GM19468 (cell line): ENCODE results near the gene CD93.

Source experiments
- ATAC-seq: cut with Tn5 transposase; IDR thresholded peaks from one replicate; pipeline ENCODE4 v1.9.1; 2021; ENCODE audit warnings: mild to moderate bottlenecking, moderate library complexity, moderate number of reproducible peaks; ENCODE audit not compliant: unreplicated experiment; ENCODE audit errors: extremely low read depth

CD93 gene

DNA sequence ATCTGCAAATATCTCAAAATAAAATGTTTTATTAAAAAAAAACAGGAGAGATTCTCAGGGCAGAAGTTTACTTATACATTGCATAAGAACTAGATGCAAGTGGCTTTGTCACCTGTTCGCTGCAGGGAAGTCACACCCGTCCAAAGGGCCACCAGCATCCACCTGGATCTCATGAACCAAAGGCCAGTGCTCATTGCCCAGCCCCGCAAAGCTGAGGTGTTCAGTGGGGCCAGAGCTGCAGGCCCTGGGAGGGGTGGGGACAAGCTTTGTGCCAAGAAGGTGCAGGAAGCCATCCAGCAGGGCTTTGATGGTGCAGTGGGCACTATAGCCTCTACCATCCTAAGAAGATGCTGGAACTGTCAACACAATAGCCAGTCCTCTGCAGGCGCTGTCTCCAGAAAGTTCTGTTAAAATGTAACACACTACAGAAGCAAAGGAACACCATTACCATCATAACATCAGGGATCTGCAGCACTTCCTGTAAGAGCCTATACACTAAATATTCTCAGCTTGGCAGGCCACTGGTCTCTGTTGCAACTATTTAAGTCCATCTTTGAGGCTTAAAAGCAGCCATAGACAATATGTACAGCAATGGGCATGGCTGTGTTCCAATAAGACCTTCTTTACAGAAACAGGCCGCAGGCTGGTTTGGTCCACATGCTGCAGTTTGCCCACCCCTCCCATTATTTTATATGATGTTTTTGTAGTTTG is 15.7 kb upstream of the CD93 start:
- ATAC-seq = no peak

- no peak for ATAC-seq
These were observed 14.6 kb upstream of the CD93 start for GRCh38 chr20:23100720-23101107.

DNA sequence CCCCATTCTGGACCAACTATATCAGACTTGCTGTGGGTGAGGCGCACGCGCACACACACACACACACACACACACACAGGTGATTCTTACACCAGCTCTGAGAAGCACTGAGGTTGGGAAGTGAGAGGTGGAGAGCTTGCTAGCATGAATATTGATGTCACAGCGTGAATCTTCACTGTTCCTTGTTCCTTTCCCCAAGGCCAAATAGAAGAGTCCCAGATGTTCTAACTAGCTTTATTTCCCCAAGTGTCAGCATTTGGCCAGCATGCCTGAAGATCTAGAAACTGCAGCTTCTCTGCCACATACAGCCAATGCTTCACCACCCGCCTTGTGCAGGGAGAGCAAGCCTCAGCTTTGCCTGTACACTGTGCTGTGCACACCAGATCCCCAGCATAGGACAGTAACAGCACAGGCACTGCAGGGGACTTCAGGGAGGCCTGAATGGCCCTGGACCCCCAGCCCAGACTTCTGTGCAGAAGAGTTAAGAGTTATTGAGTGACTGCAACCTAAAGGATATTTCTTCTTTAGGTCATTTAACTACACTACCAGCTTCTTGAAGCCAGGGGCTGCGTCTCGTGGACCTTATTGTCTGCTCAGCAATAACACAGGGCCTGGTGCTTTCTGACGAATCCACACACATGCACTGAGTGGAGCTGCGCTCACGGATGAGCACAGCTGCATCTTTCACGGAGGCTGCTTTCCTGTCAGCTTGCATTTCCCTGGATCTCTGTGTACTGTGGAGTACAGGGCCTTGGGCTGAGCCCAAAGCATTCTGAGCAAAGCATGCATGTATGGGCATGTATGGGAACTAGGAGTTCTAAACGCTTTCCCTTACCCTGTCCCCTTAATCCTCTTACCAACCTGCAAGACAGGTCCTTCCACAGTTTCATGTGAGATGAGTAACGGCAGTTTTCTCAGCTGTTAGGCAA is 13.9 kb upstream of the CD93 start:
- no peak for ATAC-seq

- no peak for ATAC-seq
These were observed 11.8 kb upstream of the CD93 start for GRCh38 chr20:23097636-23098580.

DNA sequence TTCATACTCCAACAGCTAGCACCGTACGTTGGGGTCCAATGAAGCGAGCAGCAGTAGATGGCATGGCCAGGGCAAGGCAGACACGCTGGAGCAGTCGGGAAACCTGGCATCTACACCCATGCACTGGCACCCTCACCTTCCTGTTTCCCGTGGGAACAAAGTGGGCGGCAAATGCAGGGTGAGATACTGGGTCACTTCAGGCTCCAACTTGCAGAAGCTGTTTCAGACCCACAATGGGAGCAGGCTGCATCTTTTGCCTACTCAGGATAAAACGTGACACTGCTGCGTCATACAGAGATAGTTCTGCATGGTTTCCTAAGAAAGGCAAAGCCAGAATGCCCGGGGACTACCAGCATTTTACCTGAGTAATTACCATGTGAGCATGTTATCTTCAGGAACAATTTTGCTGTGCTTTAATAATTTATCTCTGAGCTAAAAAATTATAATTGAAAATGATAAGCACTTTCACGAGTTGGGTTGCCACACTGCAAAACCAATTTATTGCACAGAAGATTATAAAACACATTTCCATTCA is 10.9 kb upstream of the CD93 start:
- no peak for ATAC-seq

DNA sequence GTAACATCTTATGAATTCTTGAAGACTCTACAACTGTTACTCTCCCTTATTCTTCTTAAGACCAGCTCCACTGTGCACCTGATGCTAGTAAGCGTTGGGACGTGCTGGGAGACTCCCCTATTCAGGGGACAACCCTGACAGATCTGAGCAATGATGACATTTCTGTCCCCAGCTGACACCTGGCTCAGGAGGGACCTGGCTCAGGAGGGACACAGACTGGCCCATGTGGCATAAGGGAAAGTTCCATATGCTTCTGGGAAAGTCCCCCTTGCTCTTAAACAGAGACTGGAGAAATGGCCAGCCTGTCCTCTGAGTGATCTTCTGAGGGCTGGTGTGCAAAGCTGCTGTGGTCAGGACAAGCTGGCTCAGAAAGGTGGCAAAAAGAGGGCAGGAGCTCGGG is 10.0 kb upstream of the CD93 start:
- ATAC-seq = no peak

- ATAC-seq = no peak
These were observed 9.4 kb upstream of the CD93 start for GRCh38 chr20:23095499-23095898.

DNA sequence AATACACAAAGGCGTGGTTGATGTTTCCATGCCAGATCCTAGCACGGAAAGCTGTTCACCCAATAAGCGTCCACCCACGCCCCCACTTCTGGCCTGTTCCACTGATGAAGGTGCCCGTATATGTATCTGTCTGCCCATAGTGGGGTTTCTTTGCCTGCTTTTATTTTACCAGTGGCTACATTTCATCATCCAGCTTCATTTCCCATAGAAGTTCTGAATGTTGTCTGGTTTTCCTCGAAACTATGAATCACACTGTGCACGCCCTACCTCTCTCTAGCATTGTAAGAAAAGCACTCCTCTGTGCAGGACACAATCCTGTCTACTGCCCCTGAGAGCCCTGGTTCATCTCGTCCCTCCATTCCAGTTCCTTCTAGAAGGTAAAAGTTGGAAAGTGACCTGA is 8.8 kb upstream of the CD93 start:
- ATAC-seq = no peak

DNA sequence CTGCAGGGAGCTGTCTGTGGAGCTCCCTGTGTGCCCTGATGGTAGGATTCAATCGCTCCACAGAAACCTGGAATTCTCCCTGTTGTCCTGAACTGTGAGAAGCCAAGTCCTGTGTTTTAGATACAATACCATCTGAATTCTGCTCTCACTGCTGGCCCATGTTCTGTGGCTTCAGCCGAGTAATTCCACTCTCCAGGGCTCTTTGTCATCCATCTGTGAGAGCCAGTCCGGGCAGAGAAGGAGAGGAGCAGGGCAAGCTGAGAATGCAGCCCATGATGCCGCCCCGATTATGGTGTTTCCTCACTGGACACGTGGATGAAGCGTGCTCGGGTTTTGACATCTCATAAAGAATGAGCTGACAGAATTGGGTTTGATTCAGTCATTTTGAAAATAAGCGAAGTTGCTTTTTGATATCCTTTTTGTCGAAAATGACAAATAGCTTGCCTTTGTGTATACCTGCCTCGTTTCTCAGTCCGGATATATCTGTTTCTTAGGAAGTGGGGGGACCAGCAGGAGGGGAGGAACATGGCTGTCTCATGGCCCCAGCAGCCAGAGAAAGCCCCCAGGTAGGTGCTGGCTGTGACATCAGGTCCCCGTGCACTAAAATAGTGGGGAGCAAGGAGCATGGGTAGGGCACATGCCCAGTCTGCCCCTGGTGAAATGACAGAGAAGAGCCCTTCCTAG is 8.2 kb upstream of the CD93 start:
- ATAC-seq = no peak

DNA sequence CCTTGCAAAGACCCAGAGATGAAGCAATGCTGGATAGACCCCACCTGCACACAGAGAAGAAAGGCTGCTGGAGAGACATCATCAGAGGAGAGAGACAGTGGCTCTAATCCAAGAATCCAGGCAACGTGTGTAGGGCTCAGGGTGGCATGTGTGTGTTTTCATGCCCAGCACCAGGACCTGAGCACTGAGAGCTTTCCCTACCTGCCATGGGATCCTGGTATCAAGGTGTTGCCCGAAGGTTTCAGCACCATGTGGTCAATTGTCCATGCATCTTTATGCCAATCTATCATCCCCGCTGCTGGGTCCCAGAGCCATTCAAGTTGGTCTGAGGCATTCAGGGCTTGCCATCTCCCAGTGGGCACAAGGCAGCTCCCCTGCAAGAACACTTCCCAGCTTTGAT is 7.5 kb upstream of the CD93 start:
- no peak for ATAC-seq

DNA sequence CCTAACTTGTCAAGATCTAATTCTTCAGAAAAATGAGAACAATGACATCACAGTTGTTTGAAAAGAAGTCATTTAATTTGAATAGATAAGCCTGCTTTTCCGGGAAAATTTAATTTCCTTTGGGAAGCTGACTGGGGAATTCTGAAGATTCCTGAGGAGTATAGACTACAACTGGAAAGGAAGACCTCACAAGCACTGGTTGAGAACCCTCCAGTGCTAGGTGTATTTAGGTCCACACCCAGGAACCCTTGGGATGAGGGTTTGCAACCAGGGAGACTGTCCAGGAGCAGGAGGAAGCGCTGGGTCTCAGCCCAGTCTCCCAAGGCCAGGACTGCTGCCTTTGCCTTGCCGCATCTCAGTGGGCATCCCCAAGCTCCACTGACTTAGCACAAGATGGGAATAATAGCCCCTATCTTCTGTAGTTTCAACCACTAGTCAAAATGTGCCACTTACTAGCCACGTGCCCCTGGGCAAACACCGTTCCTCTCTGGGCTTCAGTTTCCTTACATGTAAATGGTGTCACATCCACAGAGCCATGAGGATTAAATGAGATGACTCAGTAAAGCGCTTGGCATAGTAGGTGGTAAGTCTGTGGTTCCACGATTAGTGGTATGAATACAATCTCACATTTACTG is 6.9 kb upstream of the CD93 start:
- ATAC-seq = no peak

- no peak for ATAC-seq
These were observed 6.2 kb upstream of the CD93 start for GRCh38 chr20:23092384-23092756.

DNA sequence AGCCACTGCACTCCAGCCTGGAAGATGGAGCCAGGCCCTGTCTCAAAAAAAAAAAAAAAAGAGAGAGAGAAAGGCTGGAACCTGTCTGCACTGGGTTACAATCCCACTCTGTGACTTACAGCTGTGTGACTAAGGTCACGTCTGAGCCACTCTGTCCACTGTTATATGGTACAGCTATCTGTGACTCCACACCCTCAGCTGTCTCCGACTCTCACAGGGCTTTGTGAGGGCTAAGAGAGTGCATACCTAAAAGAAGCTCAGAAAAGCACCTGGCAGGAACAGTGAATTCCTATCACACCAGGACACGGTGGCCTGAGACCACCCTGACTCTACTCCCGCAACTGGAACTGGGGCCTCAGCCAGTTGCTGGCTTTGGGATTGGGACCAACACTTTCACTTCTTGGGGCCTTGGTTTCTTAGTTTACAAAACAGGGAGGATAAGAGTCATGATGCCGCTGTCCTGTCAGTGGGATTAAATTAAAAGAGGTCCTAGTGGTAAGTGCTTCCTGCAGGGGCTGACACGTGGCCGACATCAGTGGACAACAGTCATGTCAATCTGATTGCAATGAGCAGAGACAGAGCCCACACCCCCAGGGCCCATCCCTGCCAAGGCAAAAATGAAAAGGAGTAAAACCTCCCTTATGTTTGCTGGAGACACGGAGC is 5.7 kb upstream of the CD93 start:
- ATAC-seq = no peak

- no peak for ATAC-seq
These were observed 4.8 kb upstream of the CD93 start for GRCh38 chr20:23090878-23091277.

- ATAC-seq = no peak
These were observed 4.0 kb upstream of the CD93 start for GRCh38 chr20:23090147-23090546.

DNA sequence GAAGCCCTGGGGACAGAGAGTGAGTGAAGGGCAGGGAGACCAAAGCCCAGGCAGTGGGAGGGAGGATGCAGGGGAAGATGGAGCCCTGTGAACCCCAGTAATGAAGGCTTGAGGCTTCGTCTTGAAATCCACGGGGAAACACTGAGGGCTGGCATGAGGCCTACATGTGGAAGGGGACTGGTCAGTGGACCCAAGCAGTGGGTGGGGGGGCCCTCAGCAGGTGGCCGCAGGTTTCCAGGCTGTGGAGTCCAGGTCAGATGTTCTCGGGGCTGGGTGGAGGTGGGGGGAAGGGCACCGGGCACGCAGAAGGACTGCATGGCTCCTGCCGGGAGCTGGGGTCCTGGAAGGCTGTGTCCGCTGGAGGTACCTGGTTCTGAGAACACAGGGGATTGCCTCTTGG is 2.7 kb upstream of the CD93 start:
- no peak for ATAC-seq

DNA sequence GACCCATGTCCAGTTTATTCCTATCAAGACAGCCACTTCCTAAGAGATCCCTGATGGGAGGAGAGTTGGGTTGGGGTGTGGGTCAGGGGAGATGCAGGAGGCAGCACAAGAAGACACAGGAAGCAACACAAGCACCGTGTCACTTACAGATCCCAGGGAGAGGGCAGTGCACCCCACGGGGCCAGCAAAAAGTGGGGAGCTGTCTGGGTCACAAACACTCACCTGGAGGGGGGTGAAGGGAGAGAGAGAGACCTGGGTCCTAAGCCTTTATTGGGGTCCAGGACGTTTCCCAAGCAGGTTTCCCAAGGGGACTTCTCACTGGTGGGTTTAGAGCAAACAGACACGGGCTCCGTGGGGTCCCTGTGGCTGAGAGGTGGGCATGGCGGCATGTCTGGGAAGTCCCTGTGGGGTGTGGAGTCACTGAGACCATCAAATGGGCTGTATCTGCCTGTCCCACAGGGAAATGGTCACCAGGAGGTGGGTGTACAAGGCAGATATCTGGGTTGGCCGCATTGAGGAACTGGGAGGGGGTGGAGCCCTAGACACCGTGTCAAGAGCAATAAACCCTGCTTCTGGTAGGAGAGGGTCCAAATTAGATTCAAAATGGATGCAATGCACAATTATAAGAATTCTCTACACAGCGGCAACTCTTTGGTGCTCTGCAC is 1.6 kb upstream of the CD93 start:
- ATAC-seq = no peak

- no peak for ATAC-seq
These were observed 847 bp upstream of the CD93 start for GRCh38 chr20:23086931-23087411.
